OCI-LY3 (cell line): ENCODE data around the gene KDM5C.

Experiments used
- EZH2phosphoT487 ChIP-seq: fragments of 200-600 bp; shearing (Covaris generic); IDR thresholded peaks from 2 replicates; pipeline ENCODE4 v1.6.1; 2018; ENCODE audit warnings: antibody characterized with exemption, mixed run types, low read depth
- TF ChIP-seq, protein P1 (sequence below): fragments of 200-600, 300-600 bp; sonication (generic); IDR thresholded peaks from 2 replicates; pipeline ENCODE4 v1.5.1; 2014; ENCODE audit warnings: antibody characterized with exemption, low read length, low read depth

DNA sequence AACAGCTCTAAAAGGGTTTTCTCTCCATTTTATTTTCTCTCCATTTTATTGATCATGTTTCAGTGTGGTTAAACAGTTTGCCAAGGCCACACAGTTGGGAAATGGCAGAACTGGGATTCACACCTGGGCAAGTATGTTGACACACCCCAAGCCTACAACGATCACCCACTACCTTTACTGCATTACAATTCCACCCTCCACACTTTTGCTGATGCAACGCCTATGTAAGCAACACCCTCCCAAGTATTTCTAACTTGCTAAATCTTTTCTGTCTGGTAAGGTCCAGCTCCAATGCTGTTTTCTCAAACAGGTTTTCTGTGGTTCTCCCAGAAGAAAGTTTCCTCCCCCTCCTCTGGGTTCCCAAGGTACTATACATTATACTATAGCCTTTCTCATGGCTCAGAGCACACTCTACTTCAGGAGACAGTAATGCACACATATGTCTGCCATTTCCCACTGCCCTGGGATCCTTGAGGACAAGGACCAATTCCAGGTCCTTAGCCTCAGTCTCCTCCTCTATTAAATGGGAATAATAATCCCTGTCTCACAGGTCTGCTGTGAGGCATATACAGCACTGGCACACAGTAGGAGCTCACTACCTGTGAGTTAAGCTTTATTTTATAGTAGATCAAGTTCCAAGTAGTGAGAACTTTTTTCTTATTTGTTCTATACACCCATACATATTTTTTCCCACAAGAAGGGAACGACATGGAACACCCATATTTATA, 28.4 kb upstream of the KDM5C start:
- TF ChIP-seq, protein P1, sequence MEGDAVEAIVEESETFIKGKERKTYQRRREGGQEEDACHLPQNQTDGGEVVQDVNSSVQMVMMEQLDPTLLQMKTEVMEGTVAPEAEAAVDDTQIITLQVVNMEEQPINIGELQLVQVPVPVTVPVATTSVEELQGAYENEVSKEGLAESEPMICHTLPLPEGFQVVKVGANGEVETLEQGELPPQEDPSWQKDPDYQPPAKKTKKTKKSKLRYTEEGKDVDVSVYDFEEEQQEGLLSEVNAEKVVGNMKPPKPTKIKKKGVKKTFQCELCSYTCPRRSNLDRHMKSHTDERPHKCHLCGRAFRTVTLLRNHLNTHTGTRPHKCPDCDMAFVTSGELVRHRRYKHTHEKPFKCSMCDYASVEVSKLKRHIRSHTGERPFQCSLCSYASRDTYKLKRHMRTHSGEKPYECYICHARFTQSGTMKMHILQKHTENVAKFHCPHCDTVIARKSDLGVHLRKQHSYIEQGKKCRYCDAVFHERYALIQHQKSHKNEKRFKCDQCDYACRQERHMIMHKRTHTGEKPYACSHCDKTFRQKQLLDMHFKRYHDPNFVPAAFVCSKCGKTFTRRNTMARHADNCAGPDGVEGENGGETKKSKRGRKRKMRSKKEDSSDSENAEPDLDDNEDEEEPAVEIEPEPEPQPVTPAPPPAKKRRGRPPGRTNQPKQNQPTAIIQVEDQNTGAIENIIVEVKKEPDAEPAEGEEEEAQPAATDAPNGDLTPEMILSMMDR, result no peak
- no peak for TF ChIP-seq EZH2phosphoT487
